ENCODE measurements around the gene ATP6V0A1. TPM values are rescaled to one million over a fixed set of nuclear protein-coding genes. Genes with fewer than 3 reads are reported as not detected.

Gene ATP6V0A1
- total RNA-seq (2021) (39.4 and 55.1 TPM in 2 replicates), Bru-seq, nascent RNA (percentile 67 among the genes with signal in this experiment), BruChase-seq, experiment 1, labeled RNA remaining after a 2-hour chase (percentile 77 among the genes with signal in this experiment), BruChase-seq, experiment 2, labeled RNA remaining after a 6-hour chase (percentile 74 among the genes with signal in this experiment)
- long read RNA-seq, full-length matches to known transcripts = 41 of 62 reads
- long read RNA-seq, partial matches to known transcripts = 3 of 62 reads
- long read RNA-seq, other reads (novel, unspliced or antisense) = 18 of 62 reads

DNA sequence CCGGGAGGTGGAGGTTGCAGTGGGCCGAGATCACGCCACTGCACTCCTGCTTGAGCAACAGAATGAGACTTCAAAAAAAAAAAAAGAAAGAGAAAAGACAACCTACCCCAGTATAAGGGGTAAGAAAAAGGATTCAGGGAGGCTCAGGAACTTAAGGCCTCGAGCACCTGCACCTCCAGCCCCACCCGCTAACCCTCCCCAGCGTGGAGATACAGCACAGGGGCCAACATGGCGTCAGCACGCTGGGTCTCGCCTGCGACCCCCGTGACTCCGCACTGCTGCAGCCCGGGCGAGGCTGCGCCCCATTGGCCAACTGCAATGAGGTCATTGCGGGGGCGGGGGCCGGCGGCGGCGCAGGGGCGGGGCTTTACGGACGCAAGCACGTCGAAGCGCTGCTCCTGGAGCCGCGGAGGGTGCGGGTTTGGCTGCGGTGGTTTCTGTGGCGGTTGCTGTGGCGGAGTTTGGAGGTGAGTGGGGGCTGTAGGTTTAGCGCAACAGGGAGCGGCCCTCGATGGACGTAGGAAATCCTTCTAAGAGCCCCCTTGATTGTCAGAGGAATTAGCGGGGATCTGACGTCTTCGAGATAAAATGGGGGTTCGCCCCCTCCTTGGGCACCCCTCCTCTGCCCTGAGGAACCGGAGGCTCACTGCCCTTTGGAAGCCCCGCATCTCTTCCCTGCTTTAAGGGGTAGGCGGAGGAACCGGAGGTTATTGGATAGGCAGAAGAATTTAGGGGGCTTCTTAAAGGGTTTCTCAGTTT is at the start of gene ATP6V0A1:
Gene ATP6V0A1 (plus strand): TSS at position 382 of the 759 bp plus-strand sequence. CDS start 2,017 bp downstream, outside the sequence.
- Histone ChIP-seq H3K27ac (peak within 1 kb of the TSS; percentile 78), H3K4me3 (peak within 1 kb of the TSS; percentile 77), H3K36me3 (ENCODE audit: low read depth) (peaks cover 4% of the 10 kb centered on the region; the same call in 1 of the 2 replicates), H4K20me1 (ENCODE audit: insufficient read depth) (0 out of 2 replicates have a peak, but pooled peaks cover 8% of the 10 kb centered on the region), H3F3A (ENCODE audit: insufficient read depth, low read depth) (peaks cover 52% of the 10 kb centered on the region), H3K4me1 (replicated peaks; ENCODE audit: insufficient read depth) (peaks cover 41% of the 10 kb centered on the region), H3K9me3 (ENCODE audit: insufficient read depth, low read depth) (no peaks in the 10 kb centered on the region), H3K4me2 (peak within 1 kb of the TSS; percentile 86), H2AFZ (peak within 1 kb of the TSS; percentile 92), H3K9me2 (ENCODE audit: insufficient read depth) (no peaks in the 10 kb centered on the region), H3K79me2 (ENCODE audit: low read depth) (peaks cover 35% of the 10 kb centered on the region), H3K27me3 (ENCODE audit: insufficient read depth, low read depth) (no peaks in the 10 kb centered on the region)
- POLR2A ChIA-PET (ENCODE audit: unreplicated experiment) = no interaction called here
- peak; percentile 64 to 82 for DNase-seq
- intact Hi-C loops (cut with micrococcal nuclease; ENCODE audit: unreplicated experiment) = loop anchor here (1.0 to 5.0 kb wide), 2 partner anchors 30 to 59 kb away; no protein-coding TSS in a partner anchor
- TF ChIP-seq EZH2 (IDR thresholded peaks at IDR 0.05; ENCODE audit: low read depth) = no peak
- no peak for TF ChIP-seq CTCF (conservative IDR thresholded peaks at IDR 0.05)
- TSS peak; percentile 73 for BruUV-seq (replicated peaks)
- CTCF ChIA-PET = interaction anchor here (0.6 to 0.7 kb wide), 2 partner anchors 12 to 19 kb away, joined by 3 to 5 read pairs; no protein-coding TSS in a partner anchor

- Histone ChIP-seq H3K36me3 (ENCODE audit: low read depth) (no peaks in the 10 kb centered on the region), H2AFZ (0 out of 2 replicates have a peak overlapping the region, but pooled peaks have one; percentile 0), H3K9me2 (ENCODE audit: insufficient read depth) (no peaks in the 10 kb centered on the region), H3K27me3 (ENCODE audit: insufficient read depth, low read depth) (no peaks in the 10 kb centered on the region), H3K4me3 (peak overlapping the region; percentile 12; the same call in 1 of the 2 replicates), H3K4me1 (replicated peaks; ENCODE audit: insufficient read depth) (peaks cover 58% of the 10 kb centered on the region), H3K9me3 (ENCODE audit: insufficient read depth, low read depth) (no peaks in the 10 kb centered on the region), H3K4me2 (peak overlapping the region; percentile 70), H4K20me1 (ENCODE audit: insufficient read depth) (no peaks in the 10 kb centered on the region), H3K79me2 (ENCODE audit: low read depth) (peaks cover 56% of the 10 kb centered on the region), H3K27ac (peak overlapping the region; percentile 91), H3F3A (ENCODE audit: insufficient read depth, low read depth) (peaks cover 50% of the 10 kb centered on the region)
- POLR2A ChIA-PET (ENCODE audit: unreplicated experiment) = interaction anchor here (0.5 to 2.0 kb wide), 7 partner anchors 13 to 490 kb away, joined by 3 to 22 read pairs (median 4); partner anchors contain the start of genes CAVIN1 and NAGLU
- intact Hi-C loops (cut with micrococcal nuclease; ENCODE audit: unreplicated experiment) = loop anchor here (5.0 kb wide), 1 partner anchor 108 kb away; no protein-coding TSS in a partner anchor
- DNase-seq = peak; percentile 81 to 93
- CTCF ChIA-PET = interaction anchor here (0.6 to 1.1 kb wide), 5 partner anchors 11 to 118 kb away, joined by 3 to 4 read pairs (median 3); partner anchors contain the start of gene CAVIN1
- no peak for TF ChIP-seq EZH2 (IDR thresholded peaks at IDR 0.05; ENCODE audit: low read depth)
- TF ChIP-seq CTCF (conservative IDR thresholded peaks at IDR 0.05) = no peak
- BruUV-seq (replicated peaks) = TSS peak; percentile 59
Measured at GRCh38 chr17:42409523-42410318, 49.0 kb upstream of the ATP6V0A1 start.
